ENCODE results near the gene FRMPD2.

DNA sequence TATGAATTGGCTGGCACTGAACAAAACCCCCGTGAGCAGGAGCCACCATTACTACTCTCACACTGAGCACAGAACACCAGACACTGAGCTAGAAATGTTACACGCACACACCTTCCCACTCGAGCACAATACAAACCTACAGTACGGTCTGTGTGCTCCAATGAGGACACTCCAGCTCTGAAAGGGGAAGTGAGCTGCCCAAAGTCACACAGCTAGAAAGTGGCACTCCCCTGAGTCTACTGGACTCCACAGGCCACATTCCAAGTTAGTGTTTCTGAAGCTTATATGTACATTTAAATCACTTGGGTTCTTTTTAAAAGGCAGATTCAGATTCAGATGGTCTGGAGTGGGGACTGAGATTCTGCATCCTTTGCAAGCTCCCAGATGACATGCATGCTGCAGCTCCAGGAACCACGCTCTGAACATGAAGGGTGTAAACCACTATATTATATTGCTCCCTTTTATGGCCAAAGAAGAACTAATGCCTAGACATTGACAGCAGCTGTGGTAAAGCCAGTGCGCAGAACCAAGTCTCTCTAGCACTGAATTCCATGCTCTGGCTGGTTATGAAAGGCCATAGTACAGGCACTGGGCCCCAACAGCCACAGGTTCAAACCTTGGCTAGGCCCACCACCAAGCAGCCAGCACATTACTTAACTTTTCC lies 77.1 kb downstream of the FRMPD2 start:
- TF ChIP-seq SPI1 (IDR thresholded peaks at IDR 0.05; ENCODE audit: low read depth, low read length), result peak; percentile 66
- no peak for TF ChIP-seq POLR2A (IDR thresholded peaks at IDR 0.05; ENCODE audit: low read depth, low read length)
- no peak for TF ChIP-seq TAF1 (IDR thresholded peaks at IDR 0.05; ENCODE audit: low read depth, low read length)
- no peak for TF ChIP-seq POLR2AphosphoS5 (IDR thresholded peaks at IDR 0.05; ENCODE audit: low read depth, low read length)
- TF ChIP-seq PAX5 (IDR thresholded peaks at IDR 0.05; ENCODE audit: insufficient read depth, low read length, severe bottlenecking), result no peak
- no peak for TF ChIP-seq POU2F2 (IDR thresholded peaks at IDR 0.05; ENCODE audit: low read depth, low read length)

Data from GM12891 (cell line).